ENCODE measurements around the gene PINK1. TPM values are rescaled to one million over a fixed set of nuclear protein-coding genes. Genes with fewer than 3 reads are reported as not detected.

The PINK1 gene
- total RNA-seq, 4 donors from 2014 or later, result 175 to 330 (median 242) TPM

GRCh38 chr1:20662110-20662475 lies 28.8 kb downstream of the PINK1 start:
- Histone ChIP-seq H3K36me3 (peaks cover 5 to 24% (median 13%) of the 10 kb centered on the region in 4 donors), H3K4me1 (peaks cover 35 to 43% (median 37%) of the 10 kb centered on the region in 4 donors), H3K27me3 (no peaks in the 10 kb centered on the region), H3K4me3 (peak overlapping the region; percentile 86 to 94 (median 90)), H3K27ac (replicated peaks in 1 of 4) (peak overlapping the region; percentile 79 to 90 (median 82)), H3K9me3 (no peaks in the 10 kb centered on the region)
- TF ChIP-seq CTCF (IDR thresholded peaks at IDR 0.05) (no peak), POLR2AphosphoS5 (IDR thresholded peaks at IDR 0.05) (no peak), EP300 (IDR thresholded peaks at IDR 0.05) (no peak), POLR2A (IDR thresholded peaks at IDR 0.05; ENCODE audit: low read depth) (no peak)
- DNase-seq (ENCODE audit: extremely low spot score), result no peak
- 54% methylated on average over 6 of the region's 7 CpGs for WGBS
- intact Hi-C loops (cut with DNase I), result no loop called here

- peaks cover 29 to 35% (median 33%) of the 10 kb centered on the region in 4 donors for H3K4me1 ChIP-seq
- 79% methylated on average over 1 of the region's 1 CpG for WGBS
- H3K9me3 ChIP-seq, result no peaks in the 10 kb centered on the region
- DNase-seq (ENCODE audit: extremely low spot score), result no peak
- intact Hi-C loops (cut with DNase I), result no loop called here
- TF ChIP-seq POLR2AphosphoS5 (IDR thresholded peaks at IDR 0.05), result no peak
- TF ChIP-seq EP300 (IDR thresholded peaks at IDR 0.05), result no peak
- no peaks in the 10 kb centered on the region for H3K27me3 ChIP-seq
- no peak overlapping the region for H3K4me3 ChIP-seq
- peaks cover 0 to 11% (median under 1%) of the 10 kb centered on the region in 4 donors for H3K36me3 ChIP-seq
- no peak overlapping the region for H3K27ac ChIP-seq (replicated peaks in 1 of 4)
Observed at GRCh38 chr1:20663365-20663764, 30.1 kb downstream of the PINK1 start.

- peaks cover 21 to 27% (median 25%) of the 10 kb centered on the region in 4 donors for H3K4me1 ChIP-seq
- DNase-seq (ENCODE audit: extremely low spot score), result no peak
- H3K36me3 ChIP-seq, result peaks cover 0 to 7% (median 0%) of the 10 kb centered on the region in 4 donors
- H3K27me3 ChIP-seq, result no peaks in the 10 kb centered on the region
- TF ChIP-seq POLR2AphosphoS5 (IDR thresholded peaks at IDR 0.05), result no peak
- no peak for TF ChIP-seq EP300 (IDR thresholded peaks at IDR 0.05)
- TF ChIP-seq POLR2A (IDR thresholded peaks at IDR 0.05; ENCODE audit: low read depth), result no peak
- TF ChIP-seq CTCF (IDR thresholded peaks at IDR 0.05), result no peak
- H3K27ac ChIP-seq (replicated peaks in 1 of 4), result no peak overlapping the region
- no peaks in the 10 kb centered on the region for H3K9me3 ChIP-seq
- WGBS, result 78% methylated on average over 9 of the region's 12 CpGs
- intact Hi-C loops (cut with DNase I), result no loop called here
- H3K4me3 ChIP-seq, result no peak overlapping the region
Observed at GRCh38 chr1:20663969-20664715, 30.9 kb downstream of the PINK1 start.

GRCh38 chr1:20665726-20666125 lies 32.5 kb downstream of the PINK1 start:
- TF ChIP-seq POLR2AphosphoS5 (IDR thresholded peaks at IDR 0.05) (no peak), POLR2A (IDR thresholded peaks at IDR 0.05; ENCODE audit: low read depth) (no peak), CTCF (IDR thresholded peaks at IDR 0.05) (no peak), EP300 (IDR thresholded peaks at IDR 0.05) (no peak)
- intact Hi-C loops (cut with DNase I), result no loop called here
- Histone ChIP-seq H3K27ac (replicated peaks in 1 of 4) (peak overlapping the region in 2 of 4 donors; percentile 23 to 28), H3K4me3 (no peak overlapping the region), H3K9me3 (no peaks in the 10 kb centered on the region), H3K4me1 (peaks cover 8 to 11% (median 10%) of the 10 kb centered on the region in 4 donors), H3K36me3 (peaks cover 0 to 6% (median 0%) of the 10 kb centered on the region in 4 donors), H3K27me3 (no peaks in the 10 kb centered on the region)
- WGBS, result 81% methylated on average over 7 of the region's 12 CpGs
- no peak for DNase-seq (ENCODE audit: extremely low spot score)

GRCh38 chr1:20666146-20666545 lies 32.9 kb downstream of the PINK1 start:
- Histone ChIP-seq H3K27me3 (no peaks in the 10 kb centered on the region), H3K4me1 (peaks cover 8 to 9% (median 9%) of the 10 kb centered on the region in 4 donors), H3K27ac (replicated peaks in 1 of 4) (peak overlapping the region in 3 of 4 donors; percentile 28 to 51 (median 40)), H3K36me3 (peaks cover 0 to 10% (median 0%) of the 10 kb centered on the region in 4 donors), H3K4me3 (no peak overlapping the region), H3K9me3 (no peaks in the 10 kb centered on the region)
- 81% methylated on average over 15 of the region's 16 CpGs for WGBS
- no peak for DNase-seq (ENCODE audit: extremely low spot score)
- TF ChIP-seq POLR2AphosphoS5 (IDR thresholded peaks at IDR 0.05) (no peak), EP300 (IDR thresholded peaks at IDR 0.05) (no peak), POLR2A (IDR thresholded peaks at IDR 0.05; ENCODE audit: low read depth) (no peak), CTCF (IDR thresholded peaks at IDR 0.05) (no peak)
- intact Hi-C loops (cut with DNase I), result no loop called here
